HepG2 (cell line): ENCODE results near the gene MTUS2. TPM values are rescaled to one million over a fixed set of nuclear protein-coding genes. Genes with fewer than 3 reads are reported as not detected.

Experiments used
- ATAC-seq: fragments of 200-7000 bp; cut with Tn5 transposase; 3 replicates; pipeline ENCODE4 v1.9.1; 2020; ENCODE audit warnings: mild to moderate bottlenecking, moderate library complexity
- BruUV-seq: library from RNA; stranded (reverse); fragments of 400-500 nt; replicated peaks from 2 replicates; lab custom pipeline; 2021; lab: Mats Ljungman, UMichigan
- CTCF ChIA-PET: fragments of 300-600 bp; formaldehyde crosslinking; extraction: SDS; loops from one replicate; lab custom pipeline; 2021; ENCODE audit warnings: low total read pairs, inconsistent platforms, low intra/inter-chr PET ratio; lab: Yijun Ruan, JAX
- POLR2A ChIA-PET: fragments of 350-600 bp; sonication (Branson Sonifier 250); formaldehyde crosslinking; loops from one replicate; lab custom pipeline; 2020; ENCODE audit warnings: antibody characterized with exemption, inconsistent platforms; lab: Yijun Ruan, JAX
- DNase-seq: peaks from one replicate; pipeline ENCODE4 v3.0.0-alpha.2; 2015; ENCODE audit warnings: low spot score
- FAIRE-seq: peaks from 3 replicates; lab custom pipeline; 2011; peaks lifted over from hg19 to GRCh38; lab: Jason Lieb, UNC
- H2AFZ ChIP-seq: one replicate; pipeline ENCODE4 v1.6.1; 2011; ENCODE audit warnings: low read length, inconsistent platforms
- H3K27ac ChIP-seq: fragments of 300-600 bp; 3 replicates; pipeline ENCODE4 v1.8.0; 2011; ENCODE audit warnings: mixed run types, mild to moderate bottlenecking, mixed read lengths, low read length, inconsistent platforms; ENCODE audit not compliant: insufficient read depth; ENCODE audit errors: extremely low read length
- H3K27me3 ChIP-seq, 2 experiments: fragments of 200-600 bp in 1 of 2; 2 replicates in 1 of 2; 3 replicates in 1 of 2; pipeline versions ENCODE4 v1.6.0 to v1.8.0; 2011; ENCODE audit warnings: low read length in 2 of 2, mild to moderate bottlenecking in 2 of 2, moderate library complexity in 2 of 2, inconsistent platforms in 1 of 2; ENCODE audit not compliant: insufficient read depth in 2 of 2, control insufficient read depth in 1 of 2
- H3K36me3 ChIP-seq, 2 experiments: fragments of 200-600 bp in 1 of 2; replicated peaks in 1 of 2; 2 replicates in 1 of 2; 3 replicates in 1 of 2; pipeline versions ENCODE4 v1.5.1 to v1.8.0; 2011; ENCODE audit warnings: low read length in 2 of 2, inconsistent platforms in 1 of 2; ENCODE audit not compliant: insufficient read depth in 2 of 2, control insufficient read depth in 1 of 2
- H3K4me1 ChIP-seq: 2 replicates; pipeline ENCODE4 v1.5.1; 2012; ENCODE audit warnings: low read length, inconsistent platforms; ENCODE audit not compliant: insufficient read depth
- H3K4me2 ChIP-seq: 2 replicates; pipeline ENCODE4 v1.6.0; 2011; ENCODE audit warnings: low read depth, low read length, inconsistent platforms
- H3K4me3 ChIP-seq, 3 experiments: fragments of 200-600 bp in 1 of 3; sonication (generic), shearing (Covaris generic) in 1 of 3; replicated peaks in 1 of 3; 2 replicates each; pipeline ENCODE4 v1.5.1; 2011 to 2016; ENCODE audit warnings: low read length in 3 of 3, inconsistent platforms in 2 of 3, low read depth in 2 of 3, mild to moderate bottlenecking in 2 of 3, control low read depth in 1 of 3, mixed read lengths in 1 of 3; ENCODE audit not compliant: insufficient read depth in 1 of 3
- H3K79me2 ChIP-seq: one replicate; pipeline ENCODE4 v1.6.1; 2011; ENCODE audit warnings: low read length, inconsistent platforms; ENCODE audit not compliant: insufficient read depth
- H3K9ac ChIP-seq: 2 replicates; pipeline ENCODE4 v1.6.0; 2011; ENCODE audit warnings: mild to moderate bottlenecking, low read depth, low read length, inconsistent platforms; ENCODE audit not compliant: insufficient read depth
- H3K9me3 ChIP-seq: 2 replicates; pipeline ENCODE4 v1.5.1; 2012; ENCODE audit warnings: mild to moderate bottlenecking, low read length
- H4K20me1 ChIP-seq: 2 replicates; pipeline ENCODE4 v1.6.0; 2011; ENCODE audit warnings: inconsistent platforms, mild to moderate bottlenecking, low read length, moderate library complexity; ENCODE audit not compliant: insufficient read depth
- HDAC6 ChIP-seq: fragments of 200-600 bp; sonication (generic); IDR thresholded peaks from 2 replicates; pipeline ENCODE4 v1.7.0; 2017; ENCODE audit warnings: mild to moderate bottlenecking, antibody characterized with exemption, low read length, low read depth
- KDM4B ChIP-seq: sonication (generic); formaldehyde crosslinking; IDR thresholded peaks from 2 replicates; pipeline ENCODE4 v1.4.0; 2020; ENCODE audit warnings: missing genetic modification reagents
- MAFK ChIP-seq, 2 experiments: IDR thresholded peaks in 1 of 2; conservative IDR thresholded peaks in 1 of 2; 2 replicates each; pipeline ENCODE4 v1.6.1; 2011; ENCODE audit warnings: improper control_type of control experiment in 2 of 2, low read length in 2 of 2
- PAWR ChIP-seq: sonication (generic); formaldehyde crosslinking; IDR thresholded peaks from 2 replicates; pipeline ENCODE4 v1.4.0; 2020; ENCODE audit warnings: missing genetic modification reagents, mild to moderate bottlenecking, borderline replicate concordance
- SMYD3 ChIP-seq: sonication (generic); formaldehyde crosslinking; IDR thresholded peaks from 2 replicates; pipeline ENCODE4 v1.8.1; 2023; ENCODE audit warnings: mild to moderate bottlenecking, missing genetic modification reagents
- ZBTB37 ChIP-seq: sonication (generic); formaldehyde crosslinking; IDR thresholded peaks from 2 replicates; pipeline ENCODE4 v1.4.0; 2020; ENCODE audit warnings: mild to moderate bottlenecking, missing genetic modification reagents
- ZBTB4 ChIP-seq: sonication (generic); formaldehyde crosslinking; IDR thresholded peaks from 2 replicates; pipeline ENCODE4 v1.4.0; 2020; ENCODE audit warnings: missing genetic modification reagents, mild to moderate bottlenecking, borderline replicate concordance
- ZNF10 ChIP-seq: sonication (generic); formaldehyde crosslinking; IDR thresholded peaks from 2 replicates; pipeline ENCODE4 v1.4.0; 2020; ENCODE audit warnings: mild to moderate bottlenecking, low read depth, missing genetic modification reagents, borderline replicate concordance
- ZNF468 ChIP-seq: sonication (generic); formaldehyde crosslinking; IDR thresholded peaks from 2 replicates; pipeline ENCODE4 v1.8.0; 2022; ENCODE audit warnings: mild to moderate bottlenecking, moderate library complexity, missing genetic modification reagents
- WGBS: methylation state at CpG from one replicate; pipeline ENCODE4 v1.1.6; 2017; ENCODE audit warnings: low lambda C conversion rate; 5-methylcytosine and 5-hydroxymethylcytosine counted together
- in situ Hi-C: cut with HindIII; loops from 2 replicates; pipeline ENCODE4 v1.10.0; 2017; ENCODE audit warnings: low pct_unique_long_range_greater_than_20kb; ENCODE audit not compliant: extremely low pct_ligation_motif_present
- intact Hi-C: fragments of 100-400 bp; cut with micrococcal nuclease; formaldehyde crosslinking; loops from one replicate; pipeline ENCODE4 v1.10.0; 2022; ENCODE audit not compliant: unreplicated experiment
- polyA plus RNA-seq, 8 experiments: library from polyadenylated mRNA; depleted of rRNA in 3 of 8; stranded (reverse) in 7 of 8; unstranded in 1 of 8; fragments of >200 nt; fragmentation: Illumina TruSeq in 4 of 8; extraction: Trizol in 4 of 8; gene quantifications; 2 replicates each; pipeline versions ENCODE4 v1.2.1 to v1.2.3, GENCODE V29; 2011 to 2016; ENCODE audit warnings: low read depth in 4 of 8, missing spikeins in 1 of 8, mixed read lengths in 1 of 8; ENCODE audit not compliant: insufficient read depth in 1 of 8
- total RNA-seq, 5 experiments: library from RNA; depleted of rRNA; stranded (reverse); fragments of >200 nt; fragmentation: Illumina TruSeq; extraction: Trizol; gene quantifications; 2 replicates each; pipeline ENCODE4 v1.2.3, GENCODE V29; 2016; ENCODE audit warnings: low read depth in 1 of 5
- TF ChIP-seq, protein P1 (sequence below): sonication (generic); formaldehyde crosslinking; IDR thresholded peaks from 2 replicates; pipeline ENCODE4 v1.8.0; 2022; ENCODE audit warnings: mild to moderate bottlenecking, missing genetic modification reagents
- TF ChIP-seq, protein P2 (sequence below): sonication (generic); formaldehyde crosslinking; IDR thresholded peaks from 2 replicates; pipeline ENCODE4 v1.5.0; 2020; ENCODE audit warnings: mild to moderate bottlenecking, missing genetic modification reagents, borderline replicate concordance

MTUS2 gene
- total and polyA plus RNA-seq, 2 of the 13 experiments (the other 11 are each of a cell fraction or from before 2014, with no cell fraction given) = not detected

GRCh38 chr13:29254626-29255370, 434.7 kb downstream of the MTUS2 start:
- BruUV-seq = no TSS peak
- intact Hi-C loops = no loop called here
- in situ Hi-C loops = no loop called here
- no peak for TF ChIP-seq KDM4B (CRISPR knock-in tag)
- no peak for TF ChIP-seq ZBTB4 (CRISPR knock-in tag)
- TF ChIP-seq ZNF10 (CRISPR knock-in tag) = no peak
- TF ChIP-seq ZNF468 (CRISPR knock-in tag) = no peak
- no peak for TF ChIP-seq HDAC6
- no peak for TF ChIP-seq MAFK (conservative IDR thresholded peaks at IDR 0.05 in 1 of 2, IDR thresholded peaks at IDR 0.05 in 1 of 2; ENCODE audit: low read length in 2 of 2)
- TF ChIP-seq SMYD3 (CRISPR knock-in tag) = no peak
- no peak for TF ChIP-seq ZBTB37 (CRISPR knock-in tag)
- no peak for TF ChIP-seq PAWR
- TF ChIP-seq, protein P1, sequence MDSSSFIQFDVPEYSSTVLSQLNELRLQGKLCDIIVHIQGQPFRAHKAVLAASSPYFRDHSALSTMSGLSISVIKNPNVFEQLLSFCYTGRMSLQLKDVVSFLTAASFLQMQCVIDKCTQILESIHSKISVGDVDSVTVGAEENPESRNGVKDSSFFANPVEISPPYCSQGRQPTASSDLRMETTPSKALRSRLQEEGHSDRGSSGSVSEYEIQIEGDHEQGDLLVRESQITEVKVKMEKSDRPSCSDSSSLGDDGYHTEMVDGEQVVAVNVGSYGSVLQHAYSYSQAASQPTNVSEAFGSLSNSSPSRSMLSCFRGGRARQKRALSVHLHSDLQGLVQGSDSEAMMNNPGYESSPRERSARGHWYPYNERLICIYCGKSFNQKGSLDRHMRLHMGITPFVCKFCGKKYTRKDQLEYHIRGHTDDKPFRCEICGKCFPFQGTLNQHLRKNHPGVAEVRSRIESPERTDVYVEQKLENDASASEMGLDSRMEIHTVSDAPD (CRISPR knock-in tag) = no peak
- TF ChIP-seq, protein P2, sequence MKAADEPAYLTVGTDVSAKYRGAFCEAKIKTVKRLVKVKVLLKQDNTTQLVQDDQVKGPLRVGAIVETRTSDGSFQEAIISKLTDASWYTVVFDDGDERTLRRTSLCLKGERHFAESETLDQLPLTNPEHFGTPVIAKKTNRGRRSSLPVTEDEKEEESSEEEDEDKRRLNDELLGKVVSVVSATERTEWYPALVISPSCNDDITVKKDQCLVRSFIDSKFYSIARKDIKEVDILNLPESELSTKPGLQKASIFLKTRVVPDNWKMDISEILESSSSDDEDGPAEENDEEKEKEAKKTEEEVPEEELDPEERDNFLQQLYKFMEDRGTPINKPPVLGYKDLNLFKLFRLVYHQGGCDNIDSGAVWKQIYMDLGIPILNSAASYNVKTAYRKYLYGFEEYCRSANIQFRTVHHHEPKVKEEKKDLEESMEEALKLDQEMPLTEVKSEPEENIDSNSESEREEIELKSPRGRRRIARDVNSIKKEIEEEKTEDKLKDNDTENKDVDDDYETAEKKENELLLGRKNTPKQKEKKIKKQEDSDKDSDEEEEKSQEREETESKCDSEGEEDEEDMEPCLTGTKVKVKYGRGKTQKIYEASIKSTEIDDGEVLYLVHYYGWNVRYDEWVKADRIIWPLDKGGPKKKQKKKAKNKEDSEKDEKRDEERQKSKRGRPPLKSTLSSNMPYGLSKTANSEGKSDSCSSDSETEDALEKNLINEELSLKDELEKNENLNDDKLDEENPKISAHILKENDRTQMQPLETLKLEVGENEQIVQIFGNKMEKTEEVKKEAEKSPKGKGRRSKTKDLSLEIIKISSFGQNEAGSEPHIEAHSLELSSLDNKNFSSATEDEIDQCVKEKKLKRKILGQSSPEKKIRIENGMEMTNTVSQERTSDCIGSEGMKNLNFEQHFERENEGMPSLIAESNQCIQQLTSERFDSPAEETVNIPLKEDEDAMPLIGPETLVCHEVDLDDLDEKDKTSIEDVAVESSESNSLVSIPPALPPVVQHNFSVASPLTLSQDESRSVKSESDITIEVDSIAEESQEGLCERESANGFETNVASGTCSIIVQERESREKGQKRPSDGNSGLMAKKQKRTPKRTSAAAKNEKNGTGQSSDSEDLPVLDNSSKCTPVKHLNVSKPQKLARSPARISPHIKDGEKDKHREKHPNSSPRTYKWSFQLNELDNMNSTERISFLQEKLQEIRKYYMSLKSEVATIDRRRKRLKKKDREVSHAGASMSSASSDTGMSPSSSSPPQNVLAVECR (CRISPR knock-in tag) = no peak

More at GRCh38 chr13:29254626-29255370, 434.7 kb downstream of the MTUS2 start:
- ATAC-seq = no peak
- Histone ChIP-seq H3K4me1 (no peaks in the 10 kb centered on the region), H3K9ac (no peak overlapping the region), H3K79me2 (no peaks in the 10 kb centered on the region), H4K20me1 (no peaks in the 10 kb centered on the region), H3K27me3 (no peaks in the 10 kb centered on the region), H3K4me2 (no peak overlapping the region), H3K4me3 (no peak overlapping the region), H2AFZ (no peak overlapping the region), H3K27ac (no peak overlapping the region), H3K36me3 (no peaks in the 10 kb centered on the region), H3K9me3 (peaks cover 69% of the 10 kb centered on the region)
- ChIA-PET CTCF (no interaction called here), POLR2A (no interaction called here)
- WGBS = 9% methylated on average over 9 of the region's 9 CpGs
- no peak for DNase-seq
- no peak for FAIRE-seq
